Fibroblast of skin of back (primary cell): ENCODE measurements around the gene CMSS1.

Experiments used
- DNase-seq: peaks from one replicate; pipeline ENCODE4 v3.0.0-alpha.2; 2013

The CMSS1 gene

GRCh38 chr3:99907959-99908544, 90.4 kb downstream of the CMSS1 start:
- no peak for DNase-seq

DNA sequence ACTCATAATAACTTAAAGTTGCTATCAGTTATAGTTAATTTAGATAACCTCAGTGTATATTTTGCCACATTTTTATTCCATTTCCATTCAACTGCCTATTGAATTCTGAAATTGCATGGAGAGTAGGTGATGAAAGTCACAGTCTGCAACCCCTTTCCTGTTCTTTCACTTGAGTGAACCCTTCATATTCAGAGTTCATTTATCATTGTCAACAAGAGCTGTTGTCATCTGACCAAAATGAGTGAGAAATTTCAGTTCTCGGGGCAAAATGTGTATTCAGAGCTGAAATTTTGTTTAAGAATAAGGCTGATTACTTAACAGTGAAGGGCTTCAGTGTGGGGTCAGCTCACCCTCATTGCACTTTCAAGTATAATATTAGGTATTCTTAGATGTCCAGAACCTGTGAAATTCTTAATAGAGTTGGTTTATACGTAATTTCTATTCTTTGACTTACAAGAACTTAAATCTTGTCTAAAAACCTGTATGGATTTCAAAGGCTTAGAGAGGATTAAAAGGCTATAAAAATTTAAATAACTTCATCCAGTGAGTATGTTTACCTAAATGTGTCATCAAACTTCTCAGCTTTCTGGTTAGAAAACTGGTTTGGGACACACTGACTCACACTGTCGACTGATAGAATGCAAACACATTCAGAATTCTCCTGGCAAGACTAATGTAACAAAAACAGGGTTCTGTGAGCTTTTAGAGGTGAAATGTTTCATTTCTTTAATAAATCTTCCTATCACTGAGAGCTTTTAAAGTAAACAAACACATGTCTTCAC, 92.2 kb downstream of the CMSS1 start:
- peak; percentile 85 for DNase-seq

DNA sequence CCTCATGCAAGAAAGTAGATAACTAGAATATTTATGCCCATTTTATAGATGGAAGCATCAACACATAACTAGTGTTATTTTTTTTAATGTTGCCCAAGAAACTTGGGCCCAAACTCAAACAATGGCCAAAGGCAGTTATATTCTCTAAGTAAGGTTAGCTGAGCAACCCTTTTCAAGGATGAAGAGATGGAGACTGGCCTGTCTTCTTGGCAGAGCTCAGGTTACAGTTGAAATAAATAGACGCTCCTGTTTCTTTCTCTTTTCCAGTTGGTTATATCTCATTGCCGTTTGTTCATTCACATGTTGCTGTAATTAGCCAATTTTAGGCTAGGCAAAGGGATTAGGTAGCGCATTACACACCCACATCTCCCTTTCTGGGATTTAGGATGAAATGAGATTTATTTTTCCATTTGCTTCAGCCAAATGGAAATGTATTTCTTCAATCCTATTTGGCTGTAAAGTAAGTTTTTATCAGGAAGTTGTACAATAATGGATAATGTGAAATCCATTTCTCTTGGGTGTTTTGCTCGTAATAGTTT, 93.2 kb downstream of the CMSS1 start:
- no peak for DNase-seq

- DNase-seq: no peak
Measured at GRCh38 chr3:99911433-99911832, 93.8 kb downstream of the CMSS1 start.

DNA sequence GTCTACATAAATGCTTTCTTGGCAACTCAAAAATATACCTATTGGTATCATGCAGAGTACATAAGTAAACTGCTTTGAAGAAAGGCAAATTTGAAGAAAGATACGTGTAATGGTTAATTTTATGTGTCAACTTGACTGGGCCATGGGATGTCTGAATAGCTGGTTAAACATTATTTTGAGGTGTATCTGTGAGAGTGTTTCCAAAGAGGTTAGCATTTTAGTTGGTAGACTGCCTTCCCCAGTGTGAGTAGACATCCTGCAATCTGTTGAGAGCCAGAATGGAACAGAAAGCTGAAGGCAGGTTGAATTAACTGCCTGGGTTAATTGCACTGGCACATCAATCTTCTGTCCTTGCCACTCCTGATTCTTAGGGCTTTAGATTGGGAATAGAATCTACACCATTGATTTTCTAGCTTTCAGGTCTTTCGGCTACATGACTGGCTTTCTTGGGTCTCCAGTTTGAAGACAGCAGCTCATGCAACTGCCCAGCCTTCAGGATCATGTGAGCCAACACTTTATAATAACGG, 98.3 kb downstream of the CMSS1 start:
- no peak for DNase-seq

DNA sequence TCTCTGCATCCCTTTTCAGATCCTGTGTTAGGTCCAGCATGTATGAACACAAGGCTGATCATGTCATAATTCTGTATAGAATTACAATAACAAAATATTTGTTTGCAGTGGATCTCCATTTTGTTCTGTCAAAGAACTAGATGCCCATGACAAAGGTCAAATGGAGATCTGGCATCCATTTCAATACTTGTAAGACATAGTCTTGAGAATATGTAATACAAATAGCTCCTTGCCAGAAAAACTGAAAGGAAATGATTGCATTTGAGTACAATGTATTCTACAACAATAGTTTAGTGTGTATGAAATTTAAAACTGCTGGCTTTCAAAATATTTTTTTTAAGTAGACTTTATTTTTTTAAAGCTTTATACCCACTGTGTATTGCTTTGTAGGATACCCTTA, 101.1 kb downstream of the CMSS1 start:
- peak; percentile 65 for DNase-seq

- no peak for DNase-seq
Measured at GRCh38 chr3:99919694-99920093, 102.0 kb downstream of the CMSS1 start.

DNA sequence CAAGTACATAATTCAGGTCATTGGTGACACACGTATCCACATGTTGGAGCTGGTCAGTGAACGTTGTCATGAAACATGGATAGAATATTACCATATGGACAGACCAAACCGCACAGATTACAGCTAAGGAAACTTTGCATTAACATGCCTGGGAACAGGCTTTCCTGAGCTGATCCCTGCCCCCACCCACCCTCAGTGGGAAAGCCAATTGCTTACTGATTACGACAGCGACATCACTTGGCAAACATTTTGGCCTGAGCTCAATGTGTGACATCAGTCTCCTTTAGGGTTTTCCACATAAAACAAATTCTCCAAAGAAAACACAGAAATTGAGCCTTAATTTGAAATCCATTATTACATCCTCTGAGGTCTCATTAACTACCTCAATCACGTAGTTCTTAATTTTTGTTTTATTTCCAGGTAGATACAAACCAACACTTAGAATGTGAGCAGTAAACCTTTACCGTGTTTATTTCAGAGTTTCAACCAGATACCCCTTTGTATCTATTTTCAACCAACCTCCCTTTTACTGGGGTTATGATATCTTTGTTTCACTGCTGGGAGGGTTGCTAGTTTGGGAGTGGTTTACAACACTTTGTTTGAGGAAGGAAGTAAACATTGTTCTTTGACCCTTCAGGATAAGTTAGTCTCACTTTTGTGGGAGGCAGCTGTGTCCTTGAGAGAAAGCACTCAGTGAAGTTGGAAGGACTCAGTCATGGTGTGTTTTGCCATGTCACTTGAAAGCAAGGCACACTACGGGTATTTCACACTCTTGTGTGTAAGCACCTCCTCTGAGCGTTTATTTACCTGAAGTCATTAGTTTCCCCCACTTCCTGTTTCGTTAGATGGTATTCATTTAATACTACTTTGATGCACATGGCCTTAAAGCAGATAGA, 103.1 kb downstream of the CMSS1 start:
- peak; percentile 81 for DNase-seq

- DNase-seq: no peak
Measured at GRCh38 chr3:99921377-99921695, 103.7 kb downstream of the CMSS1 start.

DNA sequence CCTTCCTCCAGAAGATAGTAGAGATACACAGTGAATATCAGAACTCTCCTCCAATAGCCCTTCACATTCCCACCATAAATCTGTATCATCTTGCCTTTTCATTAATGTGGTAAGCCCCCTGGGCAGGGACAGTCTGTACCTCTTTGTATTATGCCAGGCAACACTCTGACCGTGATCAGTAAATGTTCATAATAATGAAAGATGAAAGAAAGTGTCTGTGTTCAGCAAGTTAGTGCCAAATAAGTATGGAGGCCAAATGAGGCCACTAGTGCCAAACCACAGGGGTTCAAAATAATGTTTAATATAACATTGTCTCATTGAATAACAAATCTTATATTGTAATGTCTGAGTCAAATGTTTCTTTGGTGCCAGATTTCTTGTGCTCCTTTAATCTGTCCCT, 104.3 kb downstream of the CMSS1 start:
- DNase-seq: no peak

DNA sequence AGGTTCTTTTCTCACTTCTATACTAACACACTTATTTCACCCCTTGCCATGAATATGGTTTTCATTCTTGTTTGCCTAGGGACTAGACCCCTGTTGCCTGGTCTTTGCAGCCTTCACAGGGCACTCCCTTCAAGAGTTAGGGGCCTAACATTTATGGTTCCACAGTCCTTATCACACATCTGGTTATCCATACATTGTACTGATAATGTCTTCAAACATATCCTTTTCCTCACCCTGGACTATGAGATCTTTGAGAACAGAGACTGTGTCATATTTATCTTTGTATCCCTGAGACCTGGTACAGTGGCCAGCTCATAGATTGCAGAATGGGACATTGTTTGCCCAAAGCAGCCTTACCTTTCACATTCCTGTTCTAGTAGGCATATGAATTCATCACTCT, 106.2 kb downstream of the CMSS1 start:
- DNase-seq: no peak

DNA sequence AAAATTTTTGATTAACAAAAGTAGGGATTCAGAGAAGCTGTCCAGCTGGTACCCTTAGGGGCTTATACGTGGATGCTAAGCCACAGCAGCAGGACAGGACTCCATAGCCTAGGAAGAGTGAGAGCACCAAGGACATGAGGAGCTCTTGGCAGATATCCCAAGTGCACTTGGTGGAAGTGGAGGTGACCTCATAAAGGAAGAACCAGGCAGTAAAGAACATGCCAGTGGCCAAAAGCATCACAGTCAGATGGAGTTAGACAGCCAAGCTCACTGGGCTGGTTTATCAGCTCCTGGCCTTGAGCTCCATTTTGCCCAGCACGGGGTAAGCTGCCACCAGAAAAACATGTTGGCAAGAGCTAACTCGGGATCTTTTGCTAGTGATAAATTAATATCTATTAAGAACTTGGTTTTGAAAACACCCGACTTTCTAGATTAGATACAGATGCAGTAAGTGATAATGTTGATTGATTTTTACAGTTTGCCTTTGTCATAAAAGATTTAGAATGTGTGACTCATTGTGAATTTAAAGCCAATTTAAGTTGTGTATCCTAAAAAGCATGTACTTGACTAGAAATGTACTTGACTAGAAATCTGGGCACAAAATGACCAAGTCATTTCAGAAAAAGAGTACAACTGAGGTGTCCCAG, 108.0 kb downstream of the CMSS1 start:
- peak; percentile 78 for DNase-seq

GRCh38 chr3:99927671-99928457, 110.2 kb downstream of the CMSS1 start:
- DNase-seq: no peak

- no peak for DNase-seq
Measured at GRCh38 chr3:99928771-99929744, 111.4 kb downstream of the CMSS1 start.

DNA sequence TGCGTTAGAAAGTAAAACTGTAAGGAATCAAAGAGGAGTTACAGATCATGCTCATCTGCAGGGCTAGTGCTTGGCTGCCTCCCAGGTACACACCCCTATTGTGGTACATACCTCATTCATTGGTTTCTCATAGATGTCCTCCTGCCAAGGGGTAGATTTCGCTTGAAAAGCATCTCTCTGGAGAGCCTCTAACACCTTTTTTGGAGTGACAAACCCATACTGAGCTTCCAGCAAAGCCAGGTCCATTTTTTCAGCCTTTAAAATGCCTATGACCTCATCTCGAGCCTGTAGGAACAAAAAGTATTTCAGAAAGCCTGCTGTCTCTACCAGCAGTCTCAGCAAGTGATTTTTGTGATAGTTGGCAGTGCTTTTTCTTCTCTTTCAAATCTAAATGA, 112.1 kb downstream of the CMSS1 start:
- peak; percentile 63 for DNase-seq

- DNase-seq: no peak
Measured at GRCh38 chr3:99931059-99931458, 113.4 kb downstream of the CMSS1 start.

- no peak for DNase-seq
Measured at GRCh38 chr3:99933971-99934750, 116.5 kb downstream of the CMSS1 start.

DNA sequence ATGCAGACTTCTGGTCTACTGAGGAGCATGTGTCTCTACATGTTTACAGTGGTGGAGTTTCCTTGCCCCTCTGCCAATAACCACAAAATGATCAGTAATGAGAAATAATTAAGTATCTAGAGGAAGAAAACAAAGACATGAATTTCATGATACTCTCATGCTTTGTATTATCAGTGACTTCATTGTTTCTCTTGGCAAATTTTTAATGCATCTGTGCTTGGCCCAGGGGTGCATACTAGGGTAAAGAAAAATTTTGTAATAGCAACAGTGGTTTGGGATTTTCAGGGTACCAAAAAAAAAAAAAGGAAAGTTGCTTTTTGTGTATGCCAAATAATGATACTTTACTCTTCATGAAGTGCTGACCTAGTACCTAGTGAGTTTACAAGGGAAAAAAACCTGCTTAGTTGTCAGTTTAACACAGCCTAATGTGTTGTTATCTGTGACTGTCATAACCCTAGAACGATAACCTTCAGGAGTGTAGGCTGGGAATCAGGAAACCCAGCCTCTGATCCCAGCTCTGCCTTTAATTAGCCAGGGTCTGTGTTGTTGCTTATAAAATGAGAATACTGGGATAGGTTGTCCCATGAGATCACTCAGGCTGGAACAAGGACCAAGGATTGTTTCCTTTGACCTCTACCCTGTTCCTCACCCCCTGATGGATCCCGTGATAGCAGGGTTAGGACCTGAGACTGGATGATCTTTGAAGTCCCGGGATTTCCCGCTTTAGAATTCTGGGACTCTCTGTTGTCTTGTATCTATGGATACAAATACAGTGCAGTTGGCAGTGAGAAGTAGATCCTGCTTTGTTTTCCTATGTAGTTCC, 117.5 kb downstream of the CMSS1 start:
- DNase-seq: peak; percentile 32
